HepG2 (cell line): Measurements from ENCODE around the gene DUOXA2. TPM values are rescaled to one million over a fixed set of nuclear protein-coding genes. Genes with fewer than 3 reads are reported as not detected.

ENCODE experiments used
- ATAC-seq: fragments of 200-7000 bp; cut with Tn5 transposase; 3 replicates; pipeline ENCODE4 v1.9.1; 2020; ENCODE audit warnings: mild to moderate bottlenecking, moderate library complexity
- BruUV-seq: library from RNA; stranded (reverse); fragments of 400-500 nt; replicated peaks from 2 replicates; lab custom pipeline; 2021; lab: Mats Ljungman, UMichigan
- CTCF ChIA-PET: fragments of 300-600 bp; formaldehyde crosslinking; extraction: SDS; loops from one replicate; lab custom pipeline; 2021; ENCODE audit warnings: low total read pairs, inconsistent platforms, low intra/inter-chr PET ratio; lab: Yijun Ruan, JAX
- POLR2A ChIA-PET: fragments of 350-600 bp; sonication (Branson Sonifier 250); formaldehyde crosslinking; loops from one replicate; lab custom pipeline; 2020; ENCODE audit warnings: antibody characterized with exemption, inconsistent platforms; lab: Yijun Ruan, JAX
- DNase-seq: peaks from one replicate; pipeline ENCODE4 v3.0.0-alpha.2; 2015; ENCODE audit warnings: low spot score
- FAIRE-seq: peaks from 3 replicates; lab custom pipeline; 2011; peaks lifted over from hg19 to GRCh38; lab: Jason Lieb, UNC
- H2AFZ ChIP-seq: one replicate; pipeline ENCODE4 v1.6.1; 2011; ENCODE audit warnings: low read length, inconsistent platforms
- H3K27ac ChIP-seq: fragments of 300-600 bp; 3 replicates; pipeline ENCODE4 v1.8.0; 2011; ENCODE audit warnings: mixed run types, mild to moderate bottlenecking, mixed read lengths, low read length, inconsistent platforms; ENCODE audit not compliant: insufficient read depth; ENCODE audit errors: extremely low read length
- H3K27me3 ChIP-seq, 2 experiments: fragments of 200-600 bp in 1 of 2; 2 replicates in 1 of 2; 3 replicates in 1 of 2; pipeline versions ENCODE4 v1.6.0 to v1.8.0; 2011; ENCODE audit warnings: low read length in 2 of 2, mild to moderate bottlenecking in 2 of 2, moderate library complexity in 2 of 2, inconsistent platforms in 1 of 2; ENCODE audit not compliant: insufficient read depth in 2 of 2, control insufficient read depth in 1 of 2
- H3K36me3 ChIP-seq, 2 experiments: fragments of 200-600 bp in 1 of 2; replicated peaks in 1 of 2; 2 replicates in 1 of 2; 3 replicates in 1 of 2; pipeline versions ENCODE4 v1.5.1 to v1.8.0; 2011; ENCODE audit warnings: low read length in 2 of 2, inconsistent platforms in 1 of 2; ENCODE audit not compliant: insufficient read depth in 2 of 2, control insufficient read depth in 1 of 2
- H3K4me1 ChIP-seq: 2 replicates; pipeline ENCODE4 v1.5.1; 2012; ENCODE audit warnings: low read length, inconsistent platforms; ENCODE audit not compliant: insufficient read depth
- H3K4me2 ChIP-seq: 2 replicates; pipeline ENCODE4 v1.6.0; 2011; ENCODE audit warnings: low read depth, low read length, inconsistent platforms
- H3K4me3 ChIP-seq, 3 experiments: fragments of 200-600 bp in 1 of 3; sonication (generic), shearing (Covaris generic) in 1 of 3; replicated peaks in 1 of 3; 2 replicates each; pipeline ENCODE4 v1.5.1; 2011 to 2016; ENCODE audit warnings: low read length in 3 of 3, inconsistent platforms in 2 of 3, low read depth in 2 of 3, mild to moderate bottlenecking in 2 of 3, control low read depth in 1 of 3, mixed read lengths in 1 of 3; ENCODE audit not compliant: insufficient read depth in 1 of 3
- H3K79me2 ChIP-seq: one replicate; pipeline ENCODE4 v1.6.1; 2011; ENCODE audit warnings: low read length, inconsistent platforms; ENCODE audit not compliant: insufficient read depth
- H3K9ac ChIP-seq: 2 replicates; pipeline ENCODE4 v1.6.0; 2011; ENCODE audit warnings: mild to moderate bottlenecking, low read depth, low read length, inconsistent platforms; ENCODE audit not compliant: insufficient read depth
- H3K9me3 ChIP-seq: 2 replicates; pipeline ENCODE4 v1.5.1; 2012; ENCODE audit warnings: mild to moderate bottlenecking, low read length
- H4K20me1 ChIP-seq: 2 replicates; pipeline ENCODE4 v1.6.0; 2011; ENCODE audit warnings: inconsistent platforms, mild to moderate bottlenecking, low read length, moderate library complexity; ENCODE audit not compliant: insufficient read depth
- ERF ChIP-seq: IDR thresholded peaks from 2 replicates; pipeline ENCODE4 v1.6.1; 2018; ENCODE audit warnings: missing biosample characterization, missing genetic modification reagents
- FOXO1 ChIP-seq: sonication (generic); formaldehyde crosslinking; IDR thresholded peaks from 2 replicates; pipeline ENCODE4 v1.4.0; 2020; ENCODE audit warnings: missing genetic modification reagents
- GLI4 ChIP-seq: sonication (generic); formaldehyde crosslinking; IDR thresholded peaks from 2 replicates; pipeline ENCODE4 v1.5.1; 2020; ENCODE audit warnings: missing genetic modification reagents, mild to moderate bottlenecking, moderate library complexity, borderline replicate concordance
- GZF1 ChIP-seq: sonication (generic); formaldehyde crosslinking; IDR thresholded peaks from 2 replicates; pipeline ENCODE4 v1.5.1; 2020; ENCODE audit warnings: mild to moderate bottlenecking, missing genetic modification reagents
- HIVEP1 ChIP-seq: sonication (generic); formaldehyde crosslinking; IDR thresholded peaks from 2 replicates; pipeline ENCODE4 v1.4.0; 2020; ENCODE audit warnings: mild to moderate bottlenecking, missing genetic modification reagents
- MAX ChIP-seq: IDR thresholded peaks from 2 replicates; pipeline ENCODE4 v1.6.1; 2012; ENCODE audit warnings: inconsistent platforms
- ONECUT2 ChIP-seq: sonication (generic); formaldehyde crosslinking; IDR thresholded peaks from 2 replicates; pipeline ENCODE4 v1.4.0; 2020; ENCODE audit warnings: missing genetic modification reagents
- PITX1 ChIP-seq: sonication (generic); formaldehyde crosslinking; IDR thresholded peaks from 2 replicates; pipeline ENCODE4 v1.5.1; 2020; ENCODE audit warnings: mild to moderate bottlenecking, missing genetic modification reagents
- ZNF264 ChIP-seq: sonication (generic); formaldehyde crosslinking; IDR thresholded peaks from 2 replicates; pipeline ENCODE4 v1.4.0; 2020; ENCODE audit warnings: missing genetic modification reagents
- ZNF615 ChIP-seq: sonication (generic); formaldehyde crosslinking; IDR thresholded peaks from 2 replicates; pipeline ENCODE4 v1.5.0; 2020; ENCODE audit warnings: mild to moderate bottlenecking, missing genetic modification reagents, borderline replicate concordance
- WGBS: methylation state at CpG from one replicate; pipeline ENCODE4 v1.1.6; 2017; ENCODE audit warnings: low lambda C conversion rate; 5-methylcytosine and 5-hydroxymethylcytosine counted together
- in situ Hi-C: cut with HindIII; loops from 2 replicates; pipeline ENCODE4 v1.10.0; 2017; ENCODE audit warnings: low pct_unique_long_range_greater_than_20kb; ENCODE audit not compliant: extremely low pct_ligation_motif_present
- intact Hi-C: fragments of 100-400 bp; cut with micrococcal nuclease; formaldehyde crosslinking; loops from one replicate; pipeline ENCODE4 v1.10.0; 2022; ENCODE audit not compliant: unreplicated experiment
- polyA plus RNA-seq, 8 experiments: library from polyadenylated mRNA; depleted of rRNA in 3 of 8; stranded (reverse) in 7 of 8; unstranded in 1 of 8; fragments of >200 nt; fragmentation: Illumina TruSeq in 4 of 8; extraction: Trizol in 4 of 8; gene quantifications; 2 replicates each; pipeline versions ENCODE4 v1.2.1 to v1.2.3, GENCODE V29; 2011 to 2016; ENCODE audit warnings: low read depth in 4 of 8, missing spikeins in 1 of 8, mixed read lengths in 1 of 8; ENCODE audit not compliant: insufficient read depth in 1 of 8
- total RNA-seq, 5 experiments: library from RNA; depleted of rRNA; stranded (reverse); fragments of >200 nt; fragmentation: Illumina TruSeq; extraction: Trizol; gene quantifications; 2 replicates each; pipeline ENCODE4 v1.2.3, GENCODE V29; 2016; ENCODE audit warnings: low read depth in 1 of 5
- TF ChIP-seq, protein P1 (sequence below): sonication (generic); formaldehyde crosslinking; IDR thresholded peaks from 2 replicates; pipeline ENCODE4 v1.4.0; 2020; ENCODE audit warnings: missing genetic modification reagents, borderline replicate concordance
- TF ChIP-seq, protein P2 (sequence below): sonication (generic); formaldehyde crosslinking; IDR thresholded peaks from 2 replicates; pipeline ENCODE4 v1.5.1; 2020; ENCODE audit warnings: missing genetic modification reagents, mild to moderate bottlenecking, borderline replicate concordance

Gene DUOXA2
- total and polyA plus RNA-seq, 2 of the 13 experiments (the other 11 are each of a cell fraction or from before 2014, with no cell fraction given): 0.32 TPM; not detected in 1

GRCh38 chr15:45111390-45112142 is 2.6 kb upstream of the DUOXA2 start:
- Histone ChIP-seq H3K27me3 (peaks cover 15 to 66% of the 10 kb centered on the region in 2 experiments), H3K27ac (no peak overlapping the region), H2AFZ (no peak overlapping the region)
- no TSS peak for BruUV-seq
- POLR2A ChIA-PET: no interaction called here
- FAIRE-seq: no peak
- TF ChIP-seq GZF1 (CRISPR knock-in tag) (no peak), ZNF615 (CRISPR knock-in tag) (no peak), ERF (CRISPR knock-in tag) (no peak), MAX (no peak), HIVEP1 (no peak), PITX1 (no peak), FOXO1 (no peak), GLI4 (CRISPR knock-in tag) (no peak), ZNF264 (no peak), ONECUT2 (no peak)
- TF ChIP-seq, protein P1, sequence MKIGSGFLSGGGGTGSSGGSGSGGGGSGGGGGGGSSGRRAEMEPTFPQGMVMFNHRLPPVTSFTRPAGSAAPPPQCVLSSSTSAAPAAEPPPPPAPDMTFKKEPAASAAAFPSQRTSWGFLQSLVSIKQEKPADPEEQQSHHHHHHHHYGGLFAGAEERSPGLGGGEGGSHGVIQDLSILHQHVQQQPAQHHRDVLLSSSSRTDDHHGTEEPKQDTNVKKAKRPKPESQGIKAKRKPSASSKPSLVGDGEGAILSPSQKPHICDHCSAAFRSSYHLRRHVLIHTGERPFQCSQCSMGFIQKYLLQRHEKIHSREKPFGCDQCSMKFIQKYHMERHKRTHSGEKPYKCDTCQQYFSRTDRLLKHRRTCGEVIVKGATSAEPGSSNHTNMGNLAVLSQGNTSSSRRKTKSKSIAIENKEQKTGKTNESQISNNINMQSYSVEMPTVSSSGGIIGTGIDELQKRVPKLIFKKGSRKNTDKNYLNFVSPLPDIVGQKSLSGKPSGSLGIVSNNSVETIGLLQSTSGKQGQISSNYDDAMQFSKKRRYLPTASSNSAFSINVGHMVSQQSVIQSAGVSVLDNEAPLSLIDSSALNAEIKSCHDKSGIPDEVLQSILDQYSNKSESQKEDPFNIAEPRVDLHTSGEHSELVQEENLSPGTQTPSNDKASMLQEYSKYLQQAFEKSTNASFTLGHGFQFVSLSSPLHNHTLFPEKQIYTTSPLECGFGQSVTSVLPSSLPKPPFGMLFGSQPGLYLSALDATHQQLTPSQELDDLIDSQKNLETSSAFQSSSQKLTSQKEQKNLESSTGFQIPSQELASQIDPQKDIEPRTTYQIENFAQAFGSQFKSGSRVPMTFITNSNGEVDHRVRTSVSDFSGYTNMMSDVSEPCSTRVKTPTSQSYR (CRISPR knock-in tag): no peak
- TF ChIP-seq, protein P2, sequence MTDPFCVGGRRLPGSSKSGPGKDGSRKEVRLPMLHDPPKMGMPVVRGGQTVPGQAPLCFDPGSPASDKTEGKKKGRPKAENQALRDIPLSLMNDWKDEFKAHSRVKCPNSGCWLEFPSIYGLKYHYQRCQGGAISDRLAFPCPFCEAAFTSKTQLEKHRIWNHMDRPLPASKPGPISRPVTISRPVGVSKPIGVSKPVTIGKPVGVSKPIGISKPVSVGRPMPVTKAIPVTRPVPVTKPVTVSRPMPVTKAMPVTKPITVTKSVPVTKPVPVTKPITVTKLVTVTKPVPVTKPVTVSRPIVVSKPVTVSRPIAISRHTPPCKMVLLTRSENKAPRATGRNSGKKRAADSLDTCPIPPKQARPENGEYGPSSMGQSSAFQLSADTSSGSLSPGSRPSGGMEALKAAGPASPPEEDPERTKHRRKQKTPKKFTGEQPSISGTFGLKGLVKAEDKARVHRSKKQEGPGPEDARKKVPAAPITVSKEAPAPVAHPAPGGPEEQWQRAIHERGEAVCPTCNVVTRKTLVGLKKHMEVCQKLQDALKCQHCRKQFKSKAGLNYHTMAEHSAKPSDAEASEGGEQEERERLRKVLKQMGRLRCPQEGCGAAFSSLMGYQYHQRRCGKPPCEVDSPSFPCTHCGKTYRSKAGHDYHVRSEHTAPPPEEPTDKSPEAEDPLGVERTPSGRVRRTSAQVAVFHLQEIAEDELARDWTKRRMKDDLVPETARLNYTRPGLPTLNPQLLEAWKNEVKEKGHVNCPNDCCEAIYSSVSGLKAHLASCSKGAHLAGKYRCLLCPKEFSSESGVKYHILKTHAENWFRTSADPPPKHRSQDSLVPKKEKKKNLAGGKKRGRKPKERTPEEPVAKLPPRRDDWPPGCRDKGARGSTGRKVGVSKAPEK (CRISPR knock-in tag): no peak
- TF ChIP-seq, all 625 proteins: peak for 0
- no peak for DNase-seq
- CTCF ChIA-PET: no interaction called here
- Histone ChIP-seq H3K4me1 (peaks cover 20% of the 10 kb centered on the region), H3K4me3 (no peak overlapping the region), H4K20me1 (no peaks in the 10 kb centered on the region), H3K9me3 (no peaks in the 10 kb centered on the region), H3K79me2 (no peaks in the 10 kb centered on the region), H3K36me3 (no peaks in the 10 kb centered on the region), H3K4me2 (no peak overlapping the region), H3K9ac (no peak overlapping the region)
- ATAC-seq: no peak
- in situ Hi-C loops: no loop called here
- 49% methylated on average over 24 of the region's 71 CpGs for whole genome bisulfite sequencing
- intact Hi-C loops: no loop called here
